DND-41 (cell line): ENCODE results near the gene SERTAD4.

ENCODE experiments used
- EZH2 ChIP-seq: IDR thresholded peaks from 3 replicates; pipeline ENCODE4 v1.6.1; 2012; ENCODE audit warnings: borderline replicate concordance, low read depth, mild to moderate bottlenecking, moderate library complexity, low read length, inconsistent platforms; ENCODE audit not compliant: severe bottlenecking
- TF ChIP-seq, protein P1 (sequence below): IDR thresholded peaks from 2 replicates; pipeline ENCODE4 v1.5.1; 2012; ENCODE audit warnings: borderline replicate concordance, low read length, moderate library complexity, mild to moderate bottlenecking; ENCODE audit not compliant: poor library complexity, severe bottlenecking; ENCODE audit errors: extremely low read depth

DNA sequence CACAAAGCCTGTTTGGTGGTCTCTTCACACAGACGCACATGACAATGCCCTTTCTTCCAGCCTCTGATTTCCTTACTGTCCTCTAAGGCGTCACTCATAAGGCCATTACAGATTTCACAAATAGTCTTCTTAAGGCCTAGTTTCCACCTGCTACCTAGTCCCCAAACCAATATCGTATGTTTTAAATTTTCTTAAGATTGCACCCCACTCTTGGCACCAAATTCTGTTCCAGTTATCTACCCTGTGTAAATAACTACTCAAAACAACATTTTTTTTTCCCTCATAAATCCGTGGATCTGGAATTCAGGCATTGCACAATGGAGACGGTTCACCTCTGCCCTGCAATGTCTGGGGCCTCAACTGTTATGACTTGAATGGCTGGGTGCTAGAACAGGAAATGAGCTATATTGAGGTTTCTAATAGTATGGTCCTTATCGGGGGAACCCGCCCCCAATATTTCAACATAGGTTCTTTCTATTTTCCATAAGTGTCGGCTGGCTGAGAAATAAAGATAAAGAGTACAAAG is 36.9 kb upstream of the SERTAD4 start:
- TF ChIP-seq, protein P1, sequence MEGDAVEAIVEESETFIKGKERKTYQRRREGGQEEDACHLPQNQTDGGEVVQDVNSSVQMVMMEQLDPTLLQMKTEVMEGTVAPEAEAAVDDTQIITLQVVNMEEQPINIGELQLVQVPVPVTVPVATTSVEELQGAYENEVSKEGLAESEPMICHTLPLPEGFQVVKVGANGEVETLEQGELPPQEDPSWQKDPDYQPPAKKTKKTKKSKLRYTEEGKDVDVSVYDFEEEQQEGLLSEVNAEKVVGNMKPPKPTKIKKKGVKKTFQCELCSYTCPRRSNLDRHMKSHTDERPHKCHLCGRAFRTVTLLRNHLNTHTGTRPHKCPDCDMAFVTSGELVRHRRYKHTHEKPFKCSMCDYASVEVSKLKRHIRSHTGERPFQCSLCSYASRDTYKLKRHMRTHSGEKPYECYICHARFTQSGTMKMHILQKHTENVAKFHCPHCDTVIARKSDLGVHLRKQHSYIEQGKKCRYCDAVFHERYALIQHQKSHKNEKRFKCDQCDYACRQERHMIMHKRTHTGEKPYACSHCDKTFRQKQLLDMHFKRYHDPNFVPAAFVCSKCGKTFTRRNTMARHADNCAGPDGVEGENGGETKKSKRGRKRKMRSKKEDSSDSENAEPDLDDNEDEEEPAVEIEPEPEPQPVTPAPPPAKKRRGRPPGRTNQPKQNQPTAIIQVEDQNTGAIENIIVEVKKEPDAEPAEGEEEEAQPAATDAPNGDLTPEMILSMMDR, result no peak
- no peak for TF ChIP-seq EZH2
